ENCODE data around the gene CYP8B1. TPM values are rescaled to one million over a fixed set of nuclear protein-coding genes. Genes with fewer than 3 reads are reported as not detected.

Gene CYP8B1
- total RNA-seq, 2 experiments from 2014 or later = not detected

GRCh38 chr3:42880183-42880582, 4.5 kb upstream of the CYP8B1 start:
- Mint-ChIP-seq H3K27me3 (peaks cover under 1% of the 10 kb centered on the region), H3K36me3 (no peaks in the 10 kb centered on the region), H3K9me3 (no peaks in the 10 kb centered on the region), H3K27ac (no peak overlapping the region), H3K4me3 (peak overlapping the region; percentile 76), H3K4me1 (ENCODE audit: low read depth) (peaks cover 10% of the 10 kb centered on the region)
- ChIA-PET POLR2A (no interaction called here), CTCF (no interaction called here)
- intact Hi-C loops (cut with micrococcal nuclease) = loop anchor here (2.0 kb wide), 1 partner anchor 107 kb away; the partner anchor contains the start of gene CCDC13
- DNase-seq = no peak

- H3K27ac Mint-ChIP-seq = no peak overlapping the region
- POLR2A ChIA-PET = no interaction called here
- H3K27me3 Mint-ChIP-seq = no peaks in the 10 kb centered on the region
These were observed 2.2 kb upstream of the CYP8B1 start for GRCh38 chr3:42877881-42878280.

GRCh38 chr3:42876940-42877720, 1.5 kb upstream of the CYP8B1 start:
- Mint-ChIP-seq H3K27ac (no peak overlapping the region), H3K9me3 (no peaks in the 10 kb centered on the region), H3K27me3 (no peaks in the 10 kb centered on the region), H3K4me3 (no peak overlapping the region), H3K4me1 (ENCODE audit: low read depth) (peaks cover 10% of the 10 kb centered on the region), H3K36me3 (no peaks in the 10 kb centered on the region)
- no peak for DNase-seq
- POLR2A ChIA-PET = no interaction called here
- CTCF ChIA-PET = interaction anchor here (0.6 to 2.5 kb wide), 3 partner anchors 16 to 95 kb away, joined by 3 to 16 read pairs (median 10); no protein-coding TSS in a partner anchor
- intact Hi-C loops (cut with micrococcal nuclease) = no loop called here

More at GRCh38 chr3:42877881-42878280, 2.2 kb upstream of the CYP8B1 start:
- Mint-ChIP-seq H3K36me3 (no peaks in the 10 kb centered on the region), H3K4me3 (no peak overlapping the region), H3K4me1 (ENCODE audit: low read depth) (peaks cover 10% of the 10 kb centered on the region), H3K9me3 (no peaks in the 10 kb centered on the region)
- CTCF ChIA-PET = interaction anchor here (0.6 to 2.5 kb wide), 5 partner anchors 42 to 815 kb away, joined by 3 to 16 read pairs (median 7); no protein-coding TSS in a partner anchor
- intact Hi-C loops (cut with micrococcal nuclease) = no loop called here
- DNase-seq = no peak

- H3K4me1 Mint-ChIP-seq (ENCODE audit: low read depth) = peaks cover 8% of the 10 kb centered on the region
- no peak overlapping the region for H3K4me3 Mint-ChIP-seq
- no peaks in the 10 kb centered on the region for H3K27me3 Mint-ChIP-seq
- no peaks in the 10 kb centered on the region for H3K9me3 Mint-ChIP-seq
- ChIA-PET CTCF (interaction anchor here (0.5 to 0.6 kb wide), 2 partner anchors 17 to 38 kb away, joined by 3 read pairs; no protein-coding TSS in a partner anchor), POLR2A (no interaction called here)
- no peak for DNase-seq
- no peaks in the 10 kb centered on the region for H3K36me3 Mint-ChIP-seq
- intact Hi-C loops (cut with micrococcal nuclease) = no loop called here
- no peak overlapping the region for H3K27ac Mint-ChIP-seq
These were observed 722 bp upstream of the CYP8B1 start for GRCh38 chr3:42876401-42876800.

GRCh38 chr3:42874749-42875148, 930 bp downstream of the CYP8B1 start:
- ChIA-PET POLR2A (no interaction called here), CTCF (no interaction called here)
- Mint-ChIP-seq H3K36me3 (no peaks in the 10 kb centered on the region), H3K4me1 (ENCODE audit: low read depth) (no peaks in the 10 kb centered on the region), H3K27me3 (no peaks in the 10 kb centered on the region), H3K4me3 (no peak overlapping the region), H3K9me3 (no peaks in the 10 kb centered on the region), H3K27ac (no peak overlapping the region)
- intact Hi-C loops (cut with micrococcal nuclease) = no loop called here
- DNase-seq = no peak

GRCh38 chr3:42873221-42873982, 2.3 kb downstream of the CYP8B1 start:
- Mint-ChIP-seq H3K4me1 (ENCODE audit: low read depth) (no peaks in the 10 kb centered on the region), H3K27me3 (no peaks in the 10 kb centered on the region), H3K4me3 (no peak overlapping the region), H3K27ac (no peak overlapping the region), H3K36me3 (no peaks in the 10 kb centered on the region), H3K9me3 (no peaks in the 10 kb centered on the region)
- ChIA-PET CTCF (no interaction called here), POLR2A (no interaction called here)
- DNase-seq = no peak
- intact Hi-C loops (cut with micrococcal nuclease) = no loop called here

- Mint-ChIP-seq H3K36me3 (no peaks in the 10 kb centered on the region), H3K4me1 (ENCODE audit: low read depth) (no peaks in the 10 kb centered on the region), H3K27me3 (no peaks in the 10 kb centered on the region), H3K4me3 (no peak overlapping the region), H3K9me3 (no peaks in the 10 kb centered on the region), H3K27ac (no peak overlapping the region)
- no peak for DNase-seq
- ChIA-PET POLR2A (no interaction called here), CTCF (no interaction called here)
- intact Hi-C loops (cut with micrococcal nuclease) = no loop called here
These were observed 3.0 kb downstream of the CYP8B1 start for GRCh38 chr3:42872718-42873117.

GRCh38 chr3:42871592-42872196, 4.0 kb downstream of the CYP8B1 start:
- intact Hi-C loops (cut with micrococcal nuclease) = no loop called here
- no peak for DNase-seq
- ChIA-PET POLR2A (no interaction called here), CTCF (interaction anchor here (0.6 kb wide), 1 partner anchor 1635 kb away, joined by 3 read pairs; no protein-coding TSS in a partner anchor)
- no peaks in the 10 kb centered on the region for H3K9me3 Mint-ChIP-seq
- no peaks in the 10 kb centered on the region for H3K27me3 Mint-ChIP-seq
- no peak overlapping the region for H3K4me3 Mint-ChIP-seq
- no peak overlapping the region for H3K27ac Mint-ChIP-seq
- no peaks in the 10 kb centered on the region for H3K36me3 Mint-ChIP-seq
- H3K4me1 Mint-ChIP-seq (ENCODE audit: low read depth) = no peaks in the 10 kb centered on the region

- H3K4me3 Mint-ChIP-seq = no peak overlapping the region
- intact Hi-C loops (cut with micrococcal nuclease) = no loop called here
- H3K27me3 Mint-ChIP-seq = no peaks in the 10 kb centered on the region
- DNase-seq = no peak
- no peaks in the 10 kb centered on the region for H3K9me3 Mint-ChIP-seq
- ChIA-PET POLR2A (no interaction called here), CTCF (interaction anchor here (0.8 kb wide), 1 partner anchor 89 kb away, joined by 3 read pairs; no protein-coding TSS in a partner anchor)
- H3K4me1 Mint-ChIP-seq (ENCODE audit: low read depth) = no peaks in the 10 kb centered on the region
- H3K27ac Mint-ChIP-seq = no peak overlapping the region
- H3K36me3 Mint-ChIP-seq = no peaks in the 10 kb centered on the region
These were observed 6.8 kb downstream of the CYP8B1 start for GRCh38 chr3:42868841-42869240.

- DNase-seq = no peak
- intact Hi-C loops (cut with micrococcal nuclease) = no loop called here
- ChIA-PET POLR2A (no interaction called here), CTCF (no interaction called here)
- no peaks in the 10 kb centered on the region for H3K36me3 Mint-ChIP-seq
- no peak overlapping the region for H3K27ac Mint-ChIP-seq
- H3K9me3 Mint-ChIP-seq = no peaks in the 10 kb centered on the region
- no peaks in the 10 kb centered on the region for H3K4me1 Mint-ChIP-seq (ENCODE audit: low read depth)
- no peaks in the 10 kb centered on the region for H3K27me3 Mint-ChIP-seq
- no peak overlapping the region for H3K4me3 Mint-ChIP-seq
These were observed 8.5 kb downstream of the CYP8B1 start for GRCh38 chr3:42867138-42867537.

- DNase-seq = no peak
- intact Hi-C loops (cut with micrococcal nuclease) = no loop called here
- CTCF ChIA-PET = no interaction called here
These were observed 10.4 kb downstream of the CYP8B1 start for GRCh38 chr3:42865256-42865655.

GRCh38 chr3:42864321-42864950, 11.2 kb downstream of the CYP8B1 start:
- Mint-ChIP-seq H3K9me3 (no peaks in the 10 kb centered on the region), H3K27me3 (peaks cover 13% of the 10 kb centered on the region), H3K4me1 (ENCODE audit: low read depth) (no peaks in the 10 kb centered on the region), H3K36me3 (no peaks in the 10 kb centered on the region), H3K4me3 (no peak overlapping the region), H3K27ac (no peak overlapping the region)
- no peak for DNase-seq
- POLR2A ChIA-PET = no interaction called here
- CTCF ChIA-PET = no interaction called here
- intact Hi-C loops (cut with micrococcal nuclease) = no loop called here

More at GRCh38 chr3:42865256-42865655, 10.4 kb downstream of the CYP8B1 start:
- no peak overlapping the region for H3K27ac Mint-ChIP-seq
- no peaks in the 10 kb centered on the region for H3K9me3 Mint-ChIP-seq
- H3K36me3 Mint-ChIP-seq = no peaks in the 10 kb centered on the region
- H3K27me3 Mint-ChIP-seq = peaks cover 10% of the 10 kb centered on the region
- no peak overlapping the region for H3K4me3 Mint-ChIP-seq
- no peaks in the 10 kb centered on the region for H3K4me1 Mint-ChIP-seq (ENCODE audit: low read depth)
- POLR2A ChIA-PET = interaction anchor here (0.6 kb wide), 1 partner anchor 45 kb away, joined by 4 read pairs; no protein-coding TSS in a partner anchor
